ENCODE measurements around the gene TLX1.

GRCh38 chr10:101092881-101093354, 38.2 kb upstream of the TLX1 start:
- TF ChIP-seq CTCF (IDR thresholded peaks at IDR 0.05; ENCODE audit: low read depth, low read length, missing input control) (no peak), TAF1 (conservative IDR thresholded peaks at IDR 0.05) (no peak), JUND (IDR thresholded peaks at IDR 0.05) (no peak), ATF3 (IDR thresholded peaks at IDR 0.05) (no peak), RAD21 (IDR thresholded peaks at IDR 0.05) (no peak), MAX (IDR thresholded peaks at IDR 0.05) (no peak), REST (IDR thresholded peaks at IDR 0.05) (no peak), FOXA1 (IDR thresholded peaks at IDR 0.05) (no peak)
